HEK293 (cell line): Measurements from ENCODE around the gene SLC43A1.

Experiments
- CTCF ChIA-PET: fragments of 350-600 bp; formaldehyde crosslinking; extraction: SDS; loops from one replicate; lab custom pipeline; 2021; ENCODE audit warnings: antibody characterized with exemption; lab: Yijun Ruan, JAX
- POLR2A ChIA-PET: fragments of 300-600 bp; formaldehyde crosslinking; extraction: SDS; loops from one replicate; lab custom pipeline; 2020; ENCODE audit warnings: antibody characterized with exemption, inconsistent platforms; lab: Yijun Ruan, JAX
- H3K27ac ChIP-seq: fragments of 200-500 bp; sonication (Bioruptor generic); 2 replicates; pipeline ENCODE4 v1.5.1; 2014; ENCODE audit warnings: low read depth, low read length, control low read depth, inconsistent platforms; ENCODE audit errors: extremely low read depth
- H3K36me3 ChIP-seq, 2 experiments: fragments of 200-500 bp in 1 of 2; sonication (Bioruptor generic) in 1 of 2; 1 replicate in 1 of 2; 2 replicates in 1 of 2; pipeline ENCODE4 v1.5.1; 2014 to 2017; ENCODE audit warnings: inconsistent platforms in 2 of 2, low read length in 2 of 2; ENCODE audit not compliant: control insufficient read depth in 2 of 2, insufficient read depth in 1 of 2
- H3K4me1 ChIP-seq: fragments of 200-500 bp; sonication (Bioruptor generic); 2 replicates; pipeline ENCODE4 v1.5.1; 2014; ENCODE audit warnings: mild to moderate bottlenecking, low read length, inconsistent platforms; ENCODE audit not compliant: control insufficient read depth, insufficient read depth
- H3K4me3 ChIP-seq: 2 replicates; pipeline ENCODE4 v1.5.1; 2011; ENCODE audit warnings: low read depth, mild to moderate bottlenecking, control low read depth, low read length, moderate library complexity
- H3K9me3 ChIP-seq: fragments of 200-500 bp; sonication (Bioruptor generic); 2 replicates; pipeline ENCODE4 v1.5.1; 2014; ENCODE audit warnings: low read depth, low read length, inconsistent platforms; ENCODE audit not compliant: control insufficient read depth, insufficient read depth
- EGR2 ChIP-seq: fragments of 450-650 bp; formaldehyde crosslinking; IDR thresholded peaks from 2 replicates; pipeline ENCODE4 v1.5.1; 2016; ENCODE audit warnings: low read depth, missing biosample characterization, missing genetic modification characterization
- KLF9 ChIP-seq: fragments of 450-650 bp; formaldehyde crosslinking; IDR thresholded peaks from 2 replicates; pipeline ENCODE4 v1.5.1; 2016; ENCODE audit warnings: missing biosample characterization, missing genetic modification characterization, low read depth
- MEIS1 ChIP-seq: sonication (generic); formaldehyde crosslinking; IDR thresholded peaks from 2 replicates; pipeline ENCODE4 v1.8.1; 2022; ENCODE audit warnings: missing genetic modification reagents, mild to moderate bottlenecking, borderline replicate concordance
- ZNF157 ChIP-seq: fragments of 450-650 bp; formaldehyde crosslinking; IDR thresholded peaks from 2 replicates; pipeline ENCODE4 v1.5.1; 2016; ENCODE audit warnings: missing biosample characterization, missing genetic modification characterization
- ZNF202 ChIP-seq: fragments of 450-650 bp; formaldehyde crosslinking; IDR thresholded peaks from 2 replicates; pipeline ENCODE4 v1.5.1; 2016; ENCODE audit warnings: missing biosample characterization, missing genetic modification characterization, borderline replicate concordance
- ZNF223 ChIP-seq: fragments of 450-650 bp; formaldehyde crosslinking; IDR thresholded peaks from 2 replicates; pipeline ENCODE4 v1.5.1; 2016; ENCODE audit warnings: missing biosample characterization, missing genetic modification characterization
- ZNF280D ChIP-seq: fragments of 450-650 bp; formaldehyde crosslinking; IDR thresholded peaks from 2 replicates; pipeline ENCODE4 v1.5.1; 2016; ENCODE audit warnings: missing biosample characterization, missing genetic modification characterization
- ZNF404 ChIP-seq: fragments of 450-650 bp; formaldehyde crosslinking; IDR thresholded peaks from 2 replicates; pipeline ENCODE4 v1.5.1; 2017; ENCODE audit warnings: missing biosample characterization, missing genetic modification characterization
- ZNF600 ChIP-seq: fragments of 450-650 bp; formaldehyde crosslinking; IDR thresholded peaks from 2 replicates; pipeline ENCODE4 v1.5.1; 2016; ENCODE audit warnings: missing biosample characterization, missing genetic modification characterization
- ZNF610 ChIP-seq: fragments of 450-650 bp; formaldehyde crosslinking; IDR thresholded peaks from 2 replicates; pipeline ENCODE4 v1.5.1; 2016; ENCODE audit warnings: missing biosample characterization, missing genetic modification characterization, borderline replicate concordance
- ZNF654 ChIP-seq: fragments of 450-650 bp; formaldehyde crosslinking; IDR thresholded peaks from 2 replicates; pipeline ENCODE4 v1.5.1; 2016; ENCODE audit warnings: low read depth, missing biosample characterization, missing genetic modification characterization
- ZNF660 ChIP-seq: fragments of 450-650 bp; IDR thresholded peaks from 2 replicates; pipeline ENCODE4 v1.5.1; 2018; ENCODE audit warnings: missing biosample characterization, mild to moderate bottlenecking, missing genetic modification characterization
- ZSCAN30 ChIP-seq: fragments of 450-650 bp; IDR thresholded peaks from 2 replicates; pipeline ENCODE4 v1.5.1; 2018; ENCODE audit warnings: missing biosample characterization, mild to moderate bottlenecking, missing genetic modification characterization, moderate library complexity
- TF ChIP-seq, protein P1 (sequence below): fragments of 450-650 bp; formaldehyde crosslinking; IDR thresholded peaks from 2 replicates; pipeline ENCODE4 v1.5.1; 2016; ENCODE audit warnings: missing biosample characterization, missing genetic modification characterization
- TF ChIP-seq, protein P2 (sequence below): fragments of 450-650 bp; formaldehyde crosslinking; IDR thresholded peaks from 2 replicates; pipeline ENCODE4 v1.5.1; 2017; ENCODE audit warnings: missing biosample characterization, missing genetic modification characterization
- TF ChIP-seq, protein P3 (sequence below): fragments of 450-650 bp; formaldehyde crosslinking; IDR thresholded peaks from 2 replicates; pipeline ENCODE4 v1.5.1; 2016; ENCODE audit warnings: missing biosample characterization, missing genetic modification characterization

SLC43A1 gene

GRCh38 chr11:57456960-57457642 lies 58.4 kb downstream of the SLC43A1 start (continued):
- TF ChIP-seq, protein P1, sequence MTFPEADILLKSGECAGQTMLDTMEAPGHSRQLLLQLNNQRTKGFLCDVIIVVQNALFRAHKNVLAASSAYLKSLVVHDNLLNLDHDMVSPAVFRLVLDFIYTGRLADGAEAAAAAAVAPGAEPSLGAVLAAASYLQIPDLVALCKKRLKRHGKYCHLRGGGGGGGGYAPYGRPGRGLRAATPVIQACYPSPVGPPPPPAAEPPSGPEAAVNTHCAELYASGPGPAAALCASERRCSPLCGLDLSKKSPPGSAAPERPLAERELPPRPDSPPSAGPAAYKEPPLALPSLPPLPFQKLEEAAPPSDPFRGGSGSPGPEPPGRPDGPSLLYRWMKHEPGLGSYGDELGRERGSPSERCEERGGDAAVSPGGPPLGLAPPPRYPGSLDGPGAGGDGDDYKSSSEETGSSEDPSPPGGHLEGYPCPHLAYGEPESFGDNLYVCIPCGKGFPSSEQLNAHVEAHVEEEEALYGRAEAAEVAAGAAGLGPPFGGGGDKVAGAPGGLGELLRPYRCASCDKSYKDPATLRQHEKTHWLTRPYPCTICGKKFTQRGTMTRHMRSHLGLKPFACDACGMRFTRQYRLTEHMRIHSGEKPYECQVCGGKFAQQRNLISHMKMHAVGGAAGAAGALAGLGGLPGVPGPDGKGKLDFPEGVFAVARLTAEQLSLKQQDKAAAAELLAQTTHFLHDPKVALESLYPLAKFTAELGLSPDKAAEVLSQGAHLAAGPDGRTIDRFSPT (tag by site-specific recombination), result no peak
- TF ChIP-seq ZNF280D (tag by site-specific recombination) (no peak), ZNF223 (no peak), MEIS1 (no peak), ZNF654 (peak; percentile 66), ZNF157 (no peak), ZNF660 (tag by site-specific recombination) (0 out of 2 replicates have a peak, but pooled peaks have one; percentile 19), ZNF202 (no peak), KLF9 (no peak; the same call in 1 of the 2 replicates), EGR2 (tag by site-specific recombination) (peak; percentile 6; the same call in 1 of the 2 replicates), ZSCAN30 (peak; percentile 34; the same call in 1 of the 2 replicates), ZNF600 (tag by site-specific recombination) (0 out of 2 replicates have a peak, but pooled peaks have one; percentile 40), ZNF610 (tag by site-specific recombination) (no peak)

- POLR2A ChIA-PET, result no interaction called here
- H3K4me3 ChIP-seq, result no peak overlapping the region
- H3K27ac ChIP-seq, result no peak overlapping the region
- CTCF ChIA-PET, result interaction anchor here (0.6 to 9.3 kb wide), 4 partner anchors 27 to 114 kb away, joined by 3 to 140 read pairs (median 4); no protein-coding TSS in a partner anchor
- H3K4me1 ChIP-seq, result no peaks in the 10 kb centered on the region
- no peaks in the 10 kb centered on the region for H3K36me3 ChIP-seq
- H3K9me3 ChIP-seq, result no peaks in the 10 kb centered on the region
- TF ChIP-seq, protein P2, sequence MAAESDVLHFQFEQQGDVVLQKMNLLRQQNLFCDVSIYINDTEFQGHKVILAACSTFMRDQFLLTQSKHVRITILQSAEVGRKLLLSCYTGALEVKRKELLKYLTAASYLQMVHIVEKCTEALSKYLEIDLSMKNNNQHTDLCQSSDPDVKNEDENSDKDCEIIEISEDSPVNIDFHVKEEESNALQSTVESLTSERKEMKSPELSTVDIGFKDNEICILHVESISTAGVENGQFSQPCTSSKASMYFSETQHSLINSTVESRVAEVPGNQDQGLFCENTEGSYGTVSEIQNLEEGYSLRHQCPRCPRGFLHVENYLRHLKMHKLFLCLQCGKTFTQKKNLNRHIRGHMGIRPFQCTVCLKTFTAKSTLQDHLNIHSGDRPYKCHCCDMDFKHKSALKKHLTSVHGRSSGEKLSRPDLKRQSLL (tag by site-specific recombination), result no peak
- TF ChIP-seq, all 188 proteins: peak for 0
Measured at GRCh38 chr11:57453543-57454177, 61.8 kb downstream of the SLC43A1 start.

DNA sequence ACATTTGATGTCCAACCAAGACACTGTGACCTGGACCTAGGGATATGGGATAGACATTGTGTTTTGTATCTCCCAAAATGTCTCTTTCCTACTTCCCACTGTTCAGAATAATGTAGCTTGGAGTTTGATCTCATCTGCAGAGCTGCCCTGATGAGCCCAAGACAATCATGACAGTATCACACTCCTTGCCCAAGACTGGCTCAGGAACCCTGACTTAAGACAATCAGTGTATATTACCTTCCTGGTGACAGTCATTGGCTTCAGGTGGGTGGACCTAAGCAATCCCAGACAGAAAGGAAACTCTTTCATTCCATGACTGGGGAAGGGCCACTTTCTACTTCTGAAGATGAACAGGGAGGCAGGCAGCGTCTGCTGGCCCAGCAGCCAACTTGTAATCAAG lies 69.4 kb downstream of the SLC43A1 start:
- no peak for TF ChIP-seq ZNF404
- TF ChIP-seq, protein P3, sequence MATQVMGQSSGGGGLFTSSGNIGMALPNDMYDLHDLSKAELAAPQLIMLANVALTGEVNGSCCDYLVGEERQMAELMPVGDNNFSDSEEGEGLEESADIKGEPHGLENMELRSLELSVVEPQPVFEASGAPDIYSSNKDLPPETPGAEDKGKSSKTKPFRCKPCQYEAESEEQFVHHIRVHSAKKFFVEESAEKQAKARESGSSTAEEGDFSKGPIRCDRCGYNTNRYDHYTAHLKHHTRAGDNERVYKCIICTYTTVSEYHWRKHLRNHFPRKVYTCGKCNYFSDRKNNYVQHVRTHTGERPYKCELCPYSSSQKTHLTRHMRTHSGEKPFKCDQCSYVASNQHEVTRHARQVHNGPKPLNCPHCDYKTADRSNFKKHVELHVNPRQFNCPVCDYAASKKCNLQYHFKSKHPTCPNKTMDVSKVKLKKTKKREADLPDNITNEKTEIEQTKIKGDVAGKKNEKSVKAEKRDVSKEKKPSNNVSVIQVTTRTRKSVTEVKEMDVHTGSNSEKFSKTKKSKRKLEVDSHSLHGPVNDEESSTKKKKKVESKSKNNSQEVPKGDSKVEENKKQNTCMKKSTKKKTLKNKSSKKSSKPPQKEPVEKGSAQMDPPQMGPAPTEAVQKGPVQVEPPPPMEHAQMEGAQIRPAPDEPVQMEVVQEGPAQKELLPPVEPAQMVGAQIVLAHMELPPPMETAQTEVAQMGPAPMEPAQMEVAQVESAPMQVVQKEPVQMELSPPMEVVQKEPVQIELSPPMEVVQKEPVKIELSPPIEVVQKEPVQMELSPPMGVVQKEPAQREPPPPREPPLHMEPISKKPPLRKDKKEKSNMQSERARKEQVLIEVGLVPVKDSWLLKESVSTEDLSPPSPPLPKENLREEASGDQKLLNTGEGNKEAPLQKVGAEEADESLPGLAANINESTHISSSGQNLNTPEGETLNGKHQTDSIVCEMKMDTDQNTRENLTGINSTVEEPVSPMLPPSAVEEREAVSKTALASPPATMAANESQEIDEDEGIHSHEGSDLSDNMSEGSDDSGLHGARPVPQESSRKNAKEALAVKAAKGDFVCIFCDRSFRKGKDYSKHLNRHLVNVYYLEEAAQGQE (tag by site-specific recombination), result no peak
- TF ChIP-seq, all 188 proteins: peak for 0
- Histone ChIP-seq H3K27ac (no peak overlapping the region), H3K9me3 (no peaks in the 10 kb centered on the region), H3K4me1 (no peaks in the 10 kb centered on the region), H3K36me3 (no peaks in the 10 kb centered on the region), H3K4me3 (no peak overlapping the region)
- ChIA-PET CTCF (interaction anchor here (0.7 kb wide), 1 partner anchor 46 kb away, joined by 3 read pairs; no protein-coding TSS in a partner anchor), POLR2A (no interaction called here)
